ENCODE data around the gene TMEM59L. TPM values are rescaled to one million over a fixed set of nuclear protein-coding genes. Genes with fewer than 3 reads are reported as not detected.
A peak's percentile ranks its signal among the peaks of the same experiment; 100 is the strongest.

The TMEM59L gene
- total RNA-seq, 2 experiments from 2014 or later = not detected

DNA sequence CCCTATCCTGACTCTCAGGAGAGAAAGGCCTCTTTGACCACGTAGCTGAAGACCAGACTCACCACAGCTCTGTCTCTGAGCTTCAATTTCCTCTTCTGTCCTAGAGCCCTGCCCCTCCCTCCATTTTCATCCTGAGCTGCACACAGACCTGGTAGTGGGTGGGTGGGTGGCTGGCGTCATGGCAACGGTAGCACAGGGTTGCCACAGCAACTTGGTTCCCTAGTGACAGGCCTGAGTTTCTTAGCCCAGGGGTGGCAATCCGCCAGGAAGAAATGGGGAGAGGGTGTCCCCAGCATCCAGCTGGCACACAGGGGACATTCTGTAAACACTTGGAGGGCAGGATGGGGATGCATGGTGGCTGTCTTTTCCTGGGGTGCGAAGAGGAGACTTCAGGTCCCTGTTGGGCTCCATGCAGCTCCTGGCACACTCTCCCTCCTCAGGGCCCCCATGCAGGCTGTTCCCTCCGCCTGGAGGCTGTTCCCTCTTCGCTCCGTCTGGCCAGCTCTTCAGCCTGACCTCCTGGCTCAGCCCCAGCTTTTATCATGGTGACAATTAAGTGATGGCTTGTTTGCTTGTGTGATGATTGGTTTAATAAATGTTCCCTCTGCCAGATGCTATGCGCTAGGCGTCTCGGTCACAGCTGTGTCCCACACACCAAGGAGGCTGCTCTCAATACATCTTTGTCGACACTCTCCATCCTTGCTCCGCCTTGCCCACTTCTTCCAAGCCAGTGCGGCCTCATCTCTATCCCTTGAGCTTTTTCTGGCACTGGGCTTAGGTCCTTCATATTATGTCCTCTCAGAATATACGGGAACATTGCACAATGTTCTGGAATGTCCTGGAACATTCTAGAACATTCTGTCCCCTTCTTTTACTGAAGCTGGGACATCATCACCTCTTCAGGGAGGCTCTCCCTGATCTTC lies 16.8 kb downstream of the TMEM59L start:
- no peak for DNase-seq
- no peak for ATAC-seq
- no peaks in the 10 kb centered on the region for H3K36me3 Mint-ChIP-seq (ENCODE audit: low read depth)
- no peaks in the 10 kb centered on the region for H3K4me1 Mint-ChIP-seq (ENCODE audit: low read depth)
- H3K4me3 Mint-ChIP-seq = no peak overlapping the region
- POLR2A ChIA-PET = interaction anchor here (0.6 to 0.9 kb wide), 2 partner anchors 10 to 878 kb away, joined by 3 to 4 read pairs; no protein-coding TSS in a partner anchor
- H3K27me3 Mint-ChIP-seq = no peaks in the 10 kb centered on the region
- TF ChIP-seq, protein P1, sequence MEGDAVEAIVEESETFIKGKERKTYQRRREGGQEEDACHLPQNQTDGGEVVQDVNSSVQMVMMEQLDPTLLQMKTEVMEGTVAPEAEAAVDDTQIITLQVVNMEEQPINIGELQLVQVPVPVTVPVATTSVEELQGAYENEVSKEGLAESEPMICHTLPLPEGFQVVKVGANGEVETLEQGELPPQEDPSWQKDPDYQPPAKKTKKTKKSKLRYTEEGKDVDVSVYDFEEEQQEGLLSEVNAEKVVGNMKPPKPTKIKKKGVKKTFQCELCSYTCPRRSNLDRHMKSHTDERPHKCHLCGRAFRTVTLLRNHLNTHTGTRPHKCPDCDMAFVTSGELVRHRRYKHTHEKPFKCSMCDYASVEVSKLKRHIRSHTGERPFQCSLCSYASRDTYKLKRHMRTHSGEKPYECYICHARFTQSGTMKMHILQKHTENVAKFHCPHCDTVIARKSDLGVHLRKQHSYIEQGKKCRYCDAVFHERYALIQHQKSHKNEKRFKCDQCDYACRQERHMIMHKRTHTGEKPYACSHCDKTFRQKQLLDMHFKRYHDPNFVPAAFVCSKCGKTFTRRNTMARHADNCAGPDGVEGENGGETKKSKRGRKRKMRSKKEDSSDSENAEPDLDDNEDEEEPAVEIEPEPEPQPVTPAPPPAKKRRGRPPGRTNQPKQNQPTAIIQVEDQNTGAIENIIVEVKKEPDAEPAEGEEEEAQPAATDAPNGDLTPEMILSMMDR (IDR thresholded peaks at IDR 0.05) = no peak
- CTCF ChIA-PET = interaction anchor here (0.5 to 1.5 kb wide), 3 partner anchors 10 to 218 kb away, joined by 3 read pairs; no protein-coding TSS in a partner anchor
- H3K27ac Mint-ChIP-seq = no peak overlapping the region
- intact Hi-C loops (cut with micrococcal nuclease) = no loop called here
- H3K9me3 Mint-ChIP-seq = no peaks in the 10 kb centered on the region

DNA sequence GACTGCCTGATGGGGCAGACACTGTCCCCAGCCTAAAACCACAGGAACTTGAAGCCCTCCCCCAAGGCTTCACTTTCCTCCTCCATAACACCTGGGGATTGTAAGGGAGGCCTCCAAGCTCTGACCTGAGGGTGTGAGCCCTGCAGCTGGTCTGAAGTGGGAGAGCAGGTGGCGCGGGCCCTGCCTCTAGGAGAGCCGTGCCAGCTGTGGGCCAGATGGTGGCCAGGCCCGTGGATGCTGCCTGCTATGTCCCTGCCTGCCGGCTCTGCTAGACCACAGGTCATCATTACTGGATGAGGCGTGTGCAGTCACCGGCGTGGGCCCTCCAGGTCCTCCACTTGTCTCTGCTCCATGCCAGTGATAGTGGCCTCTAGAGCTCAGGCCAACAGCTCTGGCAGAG lies 20.7 kb downstream of the TMEM59L start:
- POLR2A ChIA-PET = no interaction called here
- Mint-ChIP-seq H3K36me3 (ENCODE audit: low read depth) (no peaks in the 10 kb centered on the region), H3K4me1 (ENCODE audit: low read depth) (peaks cover 11% of the 10 kb centered on the region), H3K27me3 (no peaks in the 10 kb centered on the region), H3K9me3 (no peaks in the 10 kb centered on the region), H3K4me3 (no peak overlapping the region), H3K27ac (no peak overlapping the region)
- DNase-seq (no peak), ATAC-seq (no peak)
- TF ChIP-seq, protein P1 (IDR thresholded peaks at IDR 0.05) = no peak
- intact Hi-C loops (cut with micrococcal nuclease) = no loop called here
- CTCF ChIA-PET = interaction anchor here (1.2 kb wide), 1 partner anchor 40 kb away, joined by 3 read pairs; no protein-coding TSS in a partner anchor

DNA sequence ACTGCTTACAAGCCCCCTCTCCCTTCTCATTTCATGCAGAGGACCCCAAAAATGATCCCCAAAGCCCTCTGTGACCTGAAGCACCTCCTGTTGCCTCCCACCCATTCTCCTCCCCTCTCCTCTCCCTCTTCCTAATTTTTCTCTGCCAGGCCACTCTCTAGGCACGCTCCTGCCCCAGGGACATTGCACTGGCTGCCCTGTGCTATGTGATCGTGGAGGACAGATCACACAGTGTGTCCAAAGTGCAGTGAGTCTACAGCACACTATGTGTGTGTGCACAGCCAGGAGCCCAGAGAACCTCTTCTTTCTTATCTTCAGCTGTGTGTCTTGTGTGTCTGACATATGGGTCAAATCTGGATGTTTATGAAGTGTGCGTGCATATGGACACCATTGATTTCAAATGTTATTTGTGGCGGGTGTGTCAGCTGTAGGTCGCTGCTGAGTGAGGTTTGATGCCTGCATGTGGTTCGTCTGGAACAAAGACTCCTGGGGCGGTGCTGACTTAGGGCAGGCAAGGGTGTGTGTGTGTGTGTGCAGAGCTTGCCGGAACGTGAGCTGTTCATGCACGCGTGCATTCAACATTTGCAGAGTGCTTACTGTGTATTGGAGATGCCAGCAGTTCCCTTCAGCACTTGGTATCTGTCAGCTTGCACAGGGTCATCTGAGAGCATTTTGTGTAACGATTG lies 22.1 kb downstream of the TMEM59L start:
- DNase-seq (no peak), ATAC-seq (no peak)
- Mint-ChIP-seq H3K27me3 (no peaks in the 10 kb centered on the region), H3K36me3 (ENCODE audit: low read depth) (peaks cover under 1% of the 10 kb centered on the region), H3K4me3 (no peak overlapping the region), H3K27ac (no peak overlapping the region), H3K9me3 (no peaks in the 10 kb centered on the region), H3K4me1 (ENCODE audit: low read depth) (peaks cover 13% of the 10 kb centered on the region)
- ChIA-PET CTCF (interaction anchor here (1.2 kb wide), 2 partner anchors 41 to 246 kb away, joined by 3 to 4 read pairs; no protein-coding TSS in a partner anchor), POLR2A (interaction anchor here (0.9 kb wide), 1 partner anchor 50 kb away, joined by 3 read pairs; no protein-coding TSS in a partner anchor)
- TF ChIP-seq, protein P1 (IDR thresholded peaks at IDR 0.05) = no peak
- intact Hi-C loops (cut with micrococcal nuclease) = loop anchor here (5.0 kb wide), 1 partner anchor 112 kb away; the partner anchor contains the start of gene ELL

DNA sequence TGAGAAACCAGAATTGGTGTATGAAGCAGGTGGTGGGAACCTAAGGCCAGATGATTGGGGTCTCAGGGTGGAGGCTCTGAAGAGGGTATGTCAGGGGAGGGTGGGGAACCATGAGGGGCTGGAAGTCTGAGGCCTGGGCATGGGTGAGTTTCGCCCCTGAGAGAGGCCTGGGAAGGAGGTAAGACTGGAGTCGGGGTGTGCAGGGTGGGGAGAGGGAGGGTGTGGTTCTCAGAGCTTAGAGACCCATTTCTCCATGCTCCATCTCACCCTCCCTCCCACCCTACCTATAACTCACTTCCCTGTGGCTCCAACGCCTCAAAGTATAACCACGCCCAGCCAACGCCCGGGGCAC lies 23.1 kb downstream of the TMEM59L start:
- Mint-ChIP-seq H3K27ac (no peak overlapping the region), H3K27me3 (no peaks in the 10 kb centered on the region), H3K9me3 (no peaks in the 10 kb centered on the region), H3K36me3 (ENCODE audit: low read depth) (peaks cover 1% of the 10 kb centered on the region), H3K4me3 (peak overlapping the region; percentile 87), H3K4me1 (ENCODE audit: low read depth) (peaks cover 13% of the 10 kb centered on the region)
- no peak for ATAC-seq
- TF ChIP-seq, protein P1 (IDR thresholded peaks at IDR 0.05) = no peak
- no peak for DNase-seq
- CTCF ChIA-PET = interaction anchor here (0.6 to 1.2 kb wide), 2 partner anchors 47 to 247 kb away, joined by 4 read pairs; no protein-coding TSS in a partner anchor
- POLR2A ChIA-PET = no interaction called here
- intact Hi-C loops (cut with micrococcal nuclease) = loop anchor here (5.0 kb wide), 1 partner anchor 114 kb away; the partner anchor contains the start of gene ELL

All from activated CD8-positive, alpha-beta T cell treated with anti-CD3 and anti-CD28 coated beads for 36 hours (primary cell).